Measurements from ENCODE around the gene SYF2.

DNA sequence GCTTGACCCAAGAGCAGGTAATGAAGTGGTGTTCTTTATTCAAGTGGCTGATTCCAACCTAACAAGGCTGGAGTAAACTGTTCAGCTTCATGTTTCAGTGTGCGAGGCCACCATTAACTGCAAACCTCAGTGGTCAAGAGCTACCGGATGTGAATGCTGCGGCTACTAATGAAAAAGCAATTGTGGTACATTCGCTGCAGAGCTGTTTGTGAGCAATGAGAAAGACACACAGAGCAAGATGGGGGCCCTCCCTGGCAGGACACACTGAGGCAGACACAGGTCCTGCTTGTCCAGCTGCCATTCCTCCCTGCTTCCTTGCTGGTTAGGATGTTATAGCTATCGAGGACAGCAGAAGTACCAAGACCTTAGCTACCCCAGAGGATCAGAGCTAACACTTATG, 26.1 kb downstream of the SYF2 start:
- TF ChIP-seq POLR2AphosphoS5 (IDR thresholded peaks at IDR 0.05; ENCODE audit: low read depth, low read length): no peak
- TF ChIP-seq, protein P1, sequence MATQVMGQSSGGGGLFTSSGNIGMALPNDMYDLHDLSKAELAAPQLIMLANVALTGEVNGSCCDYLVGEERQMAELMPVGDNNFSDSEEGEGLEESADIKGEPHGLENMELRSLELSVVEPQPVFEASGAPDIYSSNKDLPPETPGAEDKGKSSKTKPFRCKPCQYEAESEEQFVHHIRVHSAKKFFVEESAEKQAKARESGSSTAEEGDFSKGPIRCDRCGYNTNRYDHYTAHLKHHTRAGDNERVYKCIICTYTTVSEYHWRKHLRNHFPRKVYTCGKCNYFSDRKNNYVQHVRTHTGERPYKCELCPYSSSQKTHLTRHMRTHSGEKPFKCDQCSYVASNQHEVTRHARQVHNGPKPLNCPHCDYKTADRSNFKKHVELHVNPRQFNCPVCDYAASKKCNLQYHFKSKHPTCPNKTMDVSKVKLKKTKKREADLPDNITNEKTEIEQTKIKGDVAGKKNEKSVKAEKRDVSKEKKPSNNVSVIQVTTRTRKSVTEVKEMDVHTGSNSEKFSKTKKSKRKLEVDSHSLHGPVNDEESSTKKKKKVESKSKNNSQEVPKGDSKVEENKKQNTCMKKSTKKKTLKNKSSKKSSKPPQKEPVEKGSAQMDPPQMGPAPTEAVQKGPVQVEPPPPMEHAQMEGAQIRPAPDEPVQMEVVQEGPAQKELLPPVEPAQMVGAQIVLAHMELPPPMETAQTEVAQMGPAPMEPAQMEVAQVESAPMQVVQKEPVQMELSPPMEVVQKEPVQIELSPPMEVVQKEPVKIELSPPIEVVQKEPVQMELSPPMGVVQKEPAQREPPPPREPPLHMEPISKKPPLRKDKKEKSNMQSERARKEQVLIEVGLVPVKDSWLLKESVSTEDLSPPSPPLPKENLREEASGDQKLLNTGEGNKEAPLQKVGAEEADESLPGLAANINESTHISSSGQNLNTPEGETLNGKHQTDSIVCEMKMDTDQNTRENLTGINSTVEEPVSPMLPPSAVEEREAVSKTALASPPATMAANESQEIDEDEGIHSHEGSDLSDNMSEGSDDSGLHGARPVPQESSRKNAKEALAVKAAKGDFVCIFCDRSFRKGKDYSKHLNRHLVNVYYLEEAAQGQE (IDR thresholded peaks at IDR 0.05; ENCODE audit: low read depth, low read length): no peak
- no peak for TF ChIP-seq FOSL2 (IDR thresholded peaks at IDR 0.05; ENCODE audit: borderline replicate concordance, low read depth)
- TF ChIP-seq EZH2phosphoT487 (IDR thresholded peaks at IDR 0.05; ENCODE audit: borderline replicate concordance, low read depth): no peak
- no peak for TF ChIP-seq MXI1 (IDR thresholded peaks at IDR 0.05; ENCODE audit: low read depth, low read length)
- no peak for TF ChIP-seq CHD2 (IDR thresholded peaks at IDR 0.05; ENCODE audit: low read length, partially characterized antibody)
- TF ChIP-seq TAF1 (IDR thresholded peaks at IDR 0.05; ENCODE audit: borderline replicate concordance, low read depth, low read length): no peak
- TF ChIP-seq, protein P2, sequence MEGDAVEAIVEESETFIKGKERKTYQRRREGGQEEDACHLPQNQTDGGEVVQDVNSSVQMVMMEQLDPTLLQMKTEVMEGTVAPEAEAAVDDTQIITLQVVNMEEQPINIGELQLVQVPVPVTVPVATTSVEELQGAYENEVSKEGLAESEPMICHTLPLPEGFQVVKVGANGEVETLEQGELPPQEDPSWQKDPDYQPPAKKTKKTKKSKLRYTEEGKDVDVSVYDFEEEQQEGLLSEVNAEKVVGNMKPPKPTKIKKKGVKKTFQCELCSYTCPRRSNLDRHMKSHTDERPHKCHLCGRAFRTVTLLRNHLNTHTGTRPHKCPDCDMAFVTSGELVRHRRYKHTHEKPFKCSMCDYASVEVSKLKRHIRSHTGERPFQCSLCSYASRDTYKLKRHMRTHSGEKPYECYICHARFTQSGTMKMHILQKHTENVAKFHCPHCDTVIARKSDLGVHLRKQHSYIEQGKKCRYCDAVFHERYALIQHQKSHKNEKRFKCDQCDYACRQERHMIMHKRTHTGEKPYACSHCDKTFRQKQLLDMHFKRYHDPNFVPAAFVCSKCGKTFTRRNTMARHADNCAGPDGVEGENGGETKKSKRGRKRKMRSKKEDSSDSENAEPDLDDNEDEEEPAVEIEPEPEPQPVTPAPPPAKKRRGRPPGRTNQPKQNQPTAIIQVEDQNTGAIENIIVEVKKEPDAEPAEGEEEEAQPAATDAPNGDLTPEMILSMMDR (IDR thresholded peaks at IDR 0.05): no peak
- no peak for TF ChIP-seq ELF1 (IDR thresholded peaks at IDR 0.05)
- TF ChIP-seq, protein P3, sequence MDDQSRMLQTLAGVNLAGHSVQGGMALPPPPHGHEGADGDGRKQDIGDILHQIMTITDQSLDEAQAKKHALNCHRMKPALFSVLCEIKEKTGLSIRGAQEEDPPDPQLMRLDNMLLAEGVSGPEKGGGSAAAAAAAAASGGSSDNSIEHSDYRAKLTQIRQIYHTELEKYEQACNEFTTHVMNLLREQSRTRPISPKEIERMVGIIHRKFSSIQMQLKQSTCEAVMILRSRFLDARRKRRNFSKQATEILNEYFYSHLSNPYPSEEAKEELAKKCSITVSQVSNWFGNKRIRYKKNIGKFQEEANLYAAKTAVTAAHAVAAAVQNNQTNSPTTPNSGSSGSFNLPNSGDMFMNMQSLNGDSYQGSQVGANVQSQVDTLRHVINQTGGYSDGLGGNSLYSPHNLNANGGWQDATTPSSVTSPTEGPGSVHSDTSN (IDR thresholded peaks at IDR 0.05): no peak
- TF ChIP-seq SMC3 (IDR thresholded peaks at IDR 0.05; ENCODE audit: low read depth, low read length): no peak
